K562 (cell line): ENCODE measurements around the gene GIPR. TPM values are rescaled to one million over a fixed set of nuclear protein-coding genes. Genes with fewer than 3 reads are reported as not detected.

Experiments used
- BCL6 ChIP-seq: fragments of 250-450 bp; sonication (Bioruptor Pico); IDR thresholded peaks from 2 replicates; pipeline ENCODE4 v1.4.0; 2020
- CHD4 ChIP-seq: fragments of 200-600 bp; sonication (generic); IDR thresholded peaks from 3 replicates; pipeline ENCODE4 v1.6.1; 2012; ENCODE audit warnings: low read depth, mild to moderate bottlenecking, mixed read lengths, low read length, inconsistent platforms; ENCODE audit not compliant: insufficient read depth, insufficient replicate concordance, poor library complexity, severe bottlenecking
- DDX20 ChIP-seq: fragments of 450-650 bp; IDR thresholded peaks from 2 replicates; pipeline ENCODE4 v1.6.1; 2016; ENCODE audit warnings: missing genetic modification characterization, low read depth, mild to moderate bottlenecking, missing compliant biosample characterization, moderate library complexity
- FOXA1 ChIP-seq: fragments of 450-650 bp; IDR thresholded peaks from 2 replicates; pipeline ENCODE4 v1.6.1; 2016; ENCODE audit warnings: mild to moderate bottlenecking, borderline replicate concordance
- IRF2 ChIP-seq: sonication (generic); formaldehyde crosslinking; IDR thresholded peaks from 2 replicates; pipeline ENCODE4 v1.8.1; 2022; ENCODE audit warnings: mild to moderate bottlenecking, missing genetic modification reagents
- KDM5B ChIP-seq: fragments of 200-600 bp; sonication (generic); IDR thresholded peaks from 2 replicates; pipeline ENCODE4 v1.6.1; 2012; ENCODE audit warnings: low read depth, mild to moderate bottlenecking, moderate library complexity, low read length, control low read depth, inconsistent platforms; ENCODE audit not compliant: insufficient replicate concordance
- KLF1 ChIP-seq: fragments of 450-650 bp; IDR thresholded peaks from 2 replicates; pipeline ENCODE4 v1.6.1; 2016; ENCODE audit warnings: missing genetic modification characterization, missing compliant biosample characterization
- MCM2 ChIP-seq: fragments of 450-650 bp; IDR thresholded peaks from 2 replicates; pipeline ENCODE4 v1.6.1; 2017; ENCODE audit warnings: low read depth, mild to moderate bottlenecking
- NCOA1 ChIP-seq: fragments of 450-650 bp; IDR thresholded peaks from 2 replicates; pipeline ENCODE4 v1.6.1; 2016; ENCODE audit warnings: low read depth
- POLR2B ChIP-seq: fragments of 450-650 bp; IDR thresholded peaks from 2 replicates; pipeline ENCODE4 v1.6.1; 2018; ENCODE audit warnings: low read depth; ENCODE audit not compliant: partially characterized antibody
- RHOXF2B ChIP-seq: fragments of 250-450 bp; sonication (Bioruptor Pico); conservative IDR thresholded peaks from 2 replicates; pipeline ENCODE4 v1.5.1; 2021
- STAT5B ChIP-seq: fragments of 250-450 bp; sonication (Bioruptor Pico); IDR thresholded peaks from 2 replicates; pipeline ENCODE4 v1.8.0; 2021; ENCODE audit warnings: mild to moderate bottlenecking, inconsistent platforms
- TRIM25 ChIP-seq: fragments of 450-650 bp; IDR thresholded peaks from 2 replicates; pipeline ENCODE4 v1.7.0; 2016; ENCODE audit warnings: borderline replicate concordance
- YBX1 ChIP-seq: fragments of 450-650 bp; IDR thresholded peaks from 2 replicates; pipeline ENCODE4 v1.7.1; 2016; ENCODE audit warnings: mild to moderate bottlenecking
- ZBTB49 ChIP-seq: sonication (generic); formaldehyde crosslinking; IDR thresholded peaks from 2 replicates; pipeline ENCODE4 v1.8.0; 2022; ENCODE audit warnings: missing genetic modification reagents, mild to moderate bottlenecking, borderline replicate concordance
- ZNF12 ChIP-seq: sonication (generic); formaldehyde crosslinking; IDR thresholded peaks from 2 replicates; pipeline ENCODE4 v1.4.0; 2020; ENCODE audit warnings: mild to moderate bottlenecking, missing genetic modification reagents
- ZNF175 ChIP-seq: fragments of 200-800 bp; sonication (Bioruptor generic); IDR thresholded peaks from 2 replicates; pipeline ENCODE4 v1.6.1; 2016; ENCODE audit warnings: low read depth, mild to moderate bottlenecking, missing genetic modification characterization, missing compliant biosample characterization
- ZNF184 ChIP-seq: sonication (generic); formaldehyde crosslinking; IDR thresholded peaks from 2 replicates; pipeline ENCODE4 v1.5.0; 2020; ENCODE audit warnings: missing genetic modification reagents
- ZNF75A ChIP-seq: fragments of 450-650 bp; formaldehyde crosslinking; IDR thresholded peaks from 2 replicates; pipeline ENCODE4 v1.4.0; 2020; ENCODE audit warnings: mild to moderate bottlenecking
- polyA plus RNA-seq, 8 experiments: library from polyadenylated mRNA; depleted of rRNA in 4 of 8; stranded (reverse) in 5 of 8; unstranded in 3 of 8; fragments of >200 nt; fragmentation: Nextera tagmentation in 2 of 8; fragmentation: Illumina TruSeq in 1 of 8; extraction: Ambion mirVana in 2 of 8; extraction: Trizol in 1 of 8; gene quantifications; 2 replicates each; pipeline versions ENCODE4 v1.2.1 to v1.2.3, GENCODE V29; 2011 to 2014; ENCODE audit warnings: inconsistent platforms in 1 of 8, missing spikeins in 1 of 8
- total RNA-seq, 7 experiments: library from RNA; depleted of rRNA in 6 of 7; stranded (reverse); fragments of >200 nt in 6 of 7; fragmentation: Illumina TruSeq in 2 of 7; extraction: Trizol in 2 of 7; gene quantifications; 2 replicates each; pipeline versions ENCODE4 v1.2.1 to v1.2.3, GENCODE V29; 2011 to 2021; ENCODE audit warnings: low replicate concordance in 1 of 7
- TF ChIP-seq, protein P1 (sequence below): fragments of 450-650 bp; IDR thresholded peaks from 2 replicates; pipeline ENCODE4 v1.6.1; 2016; ENCODE audit warnings: missing biosample characterization, missing genetic modification characterization
- TF ChIP-seq, protein P2 (sequence below): fragments of 450-650 bp; IDR thresholded peaks from 2 replicates; pipeline ENCODE4 v1.6.1; 2017; ENCODE audit warnings: antibody characterized with exemption

Gene GIPR
- total and polyA plus RNA-seq, 9 of the 15 experiments (the other 6 are each of a cell fraction or from before 2014, with no cell fraction given), result 2.2 to 26.8 (median 12.7) TPM

DNA sequence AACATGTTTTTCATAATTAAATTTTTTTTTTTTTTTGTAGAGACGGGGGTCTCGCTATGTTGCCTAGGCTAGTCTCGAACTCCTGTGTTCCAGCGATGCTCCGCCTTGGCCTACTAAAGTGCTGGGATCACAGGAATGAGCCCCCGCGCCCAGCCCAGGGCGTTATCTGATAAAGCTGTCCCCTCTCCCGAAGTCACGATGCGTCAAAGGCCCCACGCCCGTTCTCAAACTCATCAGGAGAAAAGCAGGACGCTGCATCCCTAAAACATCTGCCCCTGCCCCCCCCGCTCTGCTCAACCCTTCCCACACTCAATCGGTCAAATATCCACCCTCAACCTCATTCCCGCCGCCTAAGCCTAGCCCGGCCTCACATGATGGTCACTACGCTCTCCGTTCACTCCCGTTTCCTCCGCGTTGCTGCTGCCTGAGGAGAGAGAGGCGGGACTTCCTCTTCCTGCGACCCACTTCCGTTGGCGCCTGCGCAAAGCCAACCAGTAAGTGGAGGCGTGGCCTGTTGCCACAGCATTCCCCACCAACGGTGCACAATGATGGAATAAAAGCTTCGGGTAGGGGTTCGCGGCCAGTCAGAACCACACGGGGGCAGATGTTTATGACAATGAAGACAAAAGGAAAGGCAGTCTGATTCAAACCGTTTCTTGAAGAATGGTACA, 23.6 kb downstream of the GIPR start, which contains the start of gene SNRPD2 (continued):
- TF ChIP-seq CHD4 (no peak), RHOXF2B (no peak), ZNF12 (CRISPR knock-in tag) (no peak; the same call in 1 of the 2 replicates), BCL6 (no peak), ZNF75A (no peak), ZNF184 (no peak), IRF2 (no peak), ZNF175 (no peak), DDX20 (tag) (no peak), YBX1 (no peak), ZBTB49 (CRISPR knock-in tag) (peak; percentile 54; the same call in 1 of the 2 replicates), KLF1 (tag) (peak; percentile 53; the same call in 1 of the 2 replicates), NCOA1 (no peak), FOXA1 (no peak), POLR2B (peak; percentile 98), MCM2 (no peak), TRIM25 (no peak), STAT5B (CRISPR knock-in tag) (no peak), KDM5B (peak; percentile 84)
- TF ChIP-seq, protein P1, sequence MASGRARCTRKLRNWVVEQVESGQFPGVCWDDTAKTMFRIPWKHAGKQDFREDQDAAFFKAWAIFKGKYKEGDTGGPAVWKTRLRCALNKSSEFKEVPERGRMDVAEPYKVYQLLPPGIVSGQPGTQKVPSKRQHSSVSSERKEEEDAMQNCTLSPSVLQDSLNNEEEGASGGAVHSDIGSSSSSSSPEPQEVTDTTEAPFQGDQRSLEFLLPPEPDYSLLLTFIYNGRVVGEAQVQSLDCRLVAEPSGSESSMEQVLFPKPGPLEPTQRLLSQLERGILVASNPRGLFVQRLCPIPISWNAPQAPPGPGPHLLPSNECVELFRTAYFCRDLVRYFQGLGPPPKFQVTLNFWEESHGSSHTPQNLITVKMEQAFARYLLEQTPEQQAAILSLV (tag), result no peak
- TF ChIP-seq, protein P2, sequence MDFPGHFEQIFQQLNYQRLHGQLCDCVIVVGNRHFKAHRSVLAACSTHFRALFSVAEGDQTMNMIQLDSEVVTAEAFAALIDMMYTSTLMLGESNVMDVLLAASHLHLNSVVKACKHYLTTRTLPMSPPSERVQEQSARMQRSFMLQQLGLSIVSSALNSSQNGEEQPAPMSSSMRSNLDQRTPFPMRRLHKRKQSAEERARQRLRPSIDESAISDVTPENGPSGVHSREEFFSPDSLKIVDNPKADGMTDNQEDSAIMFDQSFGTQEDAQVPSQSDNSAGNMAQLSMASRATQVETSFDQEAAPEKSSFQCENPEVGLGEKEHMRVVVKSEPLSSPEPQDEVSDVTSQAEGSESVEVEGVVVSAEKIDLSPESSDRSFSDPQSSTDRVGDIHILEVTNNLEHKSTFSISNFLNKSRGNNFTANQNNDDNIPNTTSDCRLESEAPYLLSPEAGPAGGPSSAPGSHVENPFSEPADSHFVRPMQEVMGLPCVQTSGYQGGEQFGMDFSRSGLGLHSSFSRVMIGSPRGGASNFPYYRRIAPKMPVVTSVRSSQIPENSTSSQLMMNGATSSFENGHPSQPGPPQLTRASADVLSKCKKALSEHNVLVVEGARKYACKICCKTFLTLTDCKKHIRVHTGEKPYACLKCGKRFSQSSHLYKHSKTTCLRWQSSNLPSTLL, result no peak
